H9 (cell line): ENCODE measurements around the gene GAL3ST1. TPM values are rescaled to one million over a fixed set of nuclear protein-coding genes. Genes with fewer than 3 reads are reported as not detected.

Experiments used
- DNase-seq: peaks from one replicate; pipeline ENCODE4 v3.0.0-alpha.2; 2017
- H2AFZ ChIP-seq: one replicate; pipeline ENCODE4 v1.6.1; 2013; ENCODE audit warnings: mild to moderate bottlenecking, low read length, control low read depth, moderate library complexity
- H2AK5ac ChIP-seq: 2 replicates; pipeline ENCODE4 v1.6.1; 2013; ENCODE audit warnings: low read length, control low read depth, mixed read lengths; ENCODE audit not compliant: insufficient read length
- H2BK120ac ChIP-seq: one replicate; pipeline ENCODE4 v1.6.1; 2013; ENCODE audit warnings: low read depth, mild to moderate bottlenecking, low read length, control low read depth, inconsistent platforms; ENCODE audit not compliant: poor library complexity, severe bottlenecking
- H2BK12ac ChIP-seq: 2 replicates; pipeline ENCODE4 v1.6.1; 2013; ENCODE audit warnings: low read length, control low read depth, mixed read lengths, low read depth; ENCODE audit not compliant: insufficient read length
- H2BK15ac ChIP-seq: 2 replicates; pipeline ENCODE4 v1.6.1; 2013; ENCODE audit warnings: low read depth, low read length, control low read depth
- H2BK20ac ChIP-seq: one replicate; pipeline ENCODE4 v1.6.1; 2013; ENCODE audit warnings: low read depth, mild to moderate bottlenecking, low read length, control low read depth, inconsistent platforms; ENCODE audit not compliant: poor library complexity, severe bottlenecking
- H2BK5ac ChIP-seq: 2 replicates; pipeline ENCODE4 v1.6.1; 2013; ENCODE audit warnings: low read length, control low read depth, mixed read lengths; ENCODE audit not compliant: insufficient read length
- H3K14ac ChIP-seq: 2 replicates; pipeline ENCODE4 v1.6.1; 2013; ENCODE audit warnings: low read length, control low read depth; ENCODE audit not compliant: insufficient read depth
- H3K18ac ChIP-seq: 2 replicates; pipeline ENCODE4 v1.6.1; 2013; ENCODE audit warnings: low read depth, mild to moderate bottlenecking, mixed read lengths, low read length, control low read depth; ENCODE audit not compliant: insufficient read length
- H3K23ac ChIP-seq: 2 replicates; pipeline ENCODE4 v1.6.1; 2013; ENCODE audit warnings: low read length, control low read depth, mixed read lengths, low read depth; ENCODE audit not compliant: insufficient read length
- H3K23me2 ChIP-seq: 2 replicates; pipeline ENCODE4 v1.6.1; 2013; ENCODE audit warnings: low read depth, mild to moderate bottlenecking, mixed read lengths, low read length, control low read depth; ENCODE audit not compliant: insufficient read length, poor library complexity, severe bottlenecking
- H3K27ac ChIP-seq: 2 replicates; pipeline ENCODE4 v1.5.1; 2013; ENCODE audit warnings: low read length, control low read depth, mixed read lengths, low read depth; ENCODE audit not compliant: insufficient read length
- H3K27me3 ChIP-seq: 2 replicates; pipeline ENCODE4 v1.6.1; 2013; ENCODE audit warnings: low read length, control low read depth, inconsistent platforms; ENCODE audit not compliant: insufficient read depth
- H3K4ac ChIP-seq: 2 replicates; pipeline ENCODE4 v1.6.1; 2013; ENCODE audit warnings: low read depth, mild to moderate bottlenecking, control low read depth, inconsistent platforms, low read length, moderate library complexity
- H3K4me1 ChIP-seq: 2 replicates; pipeline ENCODE4 v1.6.1; 2013; ENCODE audit warnings: low read length, control low read depth, inconsistent platforms; ENCODE audit not compliant: insufficient read depth
- H3K4me2 ChIP-seq: 2 replicates; pipeline ENCODE4 v1.6.1; 2013; ENCODE audit warnings: low read length, control low read depth, mixed read lengths; ENCODE audit not compliant: insufficient read length, insufficient read depth
- H3K56ac ChIP-seq: 2 replicates; pipeline ENCODE4 v1.6.1; 2013; ENCODE audit warnings: low read depth, mild to moderate bottlenecking, mixed read lengths, low read length, control low read depth; ENCODE audit not compliant: insufficient read length
- H3K79me1 ChIP-seq: 2 replicates; pipeline ENCODE4 v1.6.1; 2013; ENCODE audit warnings: low read depth, mild to moderate bottlenecking, moderate library complexity, low read length, control low read depth, inconsistent platforms; ENCODE audit not compliant: insufficient read depth, poor library complexity, severe bottlenecking
- H3K79me2 ChIP-seq: 2 replicates; pipeline ENCODE4 v1.6.1; 2013; ENCODE audit warnings: low read length, control low read depth, inconsistent platforms; ENCODE audit not compliant: insufficient read depth
- H3K9ac ChIP-seq: 2 replicates; pipeline ENCODE4 v1.6.1; 2013; ENCODE audit warnings: low read length, control low read depth, mixed read lengths; ENCODE audit not compliant: insufficient read length; ENCODE audit errors: extremely low read depth
- H3K9me3 ChIP-seq: one replicate; pipeline ENCODE4 v1.6.1; 2013; ENCODE audit warnings: low read depth, low read length, inconsistent platforms; ENCODE audit not compliant: control insufficient read depth
- H3T11ph ChIP-seq: one replicate; pipeline ENCODE4 v1.6.1; 2013; ENCODE audit warnings: mild to moderate bottlenecking, low read length, control low read depth, inconsistent platforms
- H4K20me1 ChIP-seq: one replicate; pipeline ENCODE4 v1.6.1; 2013; ENCODE audit not compliant: control insufficient read depth, insufficient read length, insufficient read depth
- H4K5ac ChIP-seq: 2 replicates; pipeline ENCODE4 v1.6.1; 2013; ENCODE audit warnings: low read depth, mild to moderate bottlenecking, mixed read lengths, low read length, control low read depth; ENCODE audit not compliant: insufficient read length
- H4K8ac ChIP-seq: replicated peaks from 2 replicates; pipeline ENCODE4 v1.6.1; 2013; ENCODE audit warnings: low read length, control low read depth, mixed read lengths, low read depth; ENCODE audit not compliant: insufficient read length
- H4K91ac ChIP-seq: 2 replicates; pipeline ENCODE4 v1.6.1; 2013; ENCODE audit warnings: low read depth, mild to moderate bottlenecking, moderate library complexity, mixed read lengths, low read length, control low read depth; ENCODE audit not compliant: insufficient read length
- H3K27ac Mint-ChIP-seq, 3 experiments: 2 replicates in 2 of 3; 3 replicates in 1 of 3; pipeline ENCODE4 v1.8.0; 2020 to 2021; ENCODE audit warnings: mixed read lengths in 3 of 3, mild to moderate bottlenecking in 1 of 3, moderate library complexity in 1 of 3
- H3K27me3 Mint-ChIP-seq: 2 replicates; pipeline ENCODE4 v1.8.0; 2021; ENCODE audit warnings: low read depth, mild to moderate bottlenecking, moderate library complexity, mixed read lengths
- H3K36me3 Mint-ChIP-seq, 3 experiments: 2 replicates in 2 of 3; 3 replicates in 1 of 3; pipeline ENCODE4 v1.8.0; 2020 to 2021; ENCODE audit warnings: low read depth in 3 of 3, mixed read lengths in 3 of 3; ENCODE audit not compliant: insufficient read depth in 1 of 3
- H3K4me1 Mint-ChIP-seq, 2 experiments: 2 replicates each; pipeline ENCODE4 v1.8.0; 2020; ENCODE audit warnings: mixed read lengths in 2 of 2
- H3K4me3 Mint-ChIP-seq, 2 experiments: 2 replicates in 1 of 2; 3 replicates in 1 of 2; pipeline ENCODE4 v1.8.0; 2020 to 2021; ENCODE audit warnings: mild to moderate bottlenecking in 2 of 2, mixed read lengths in 2 of 2, moderate library complexity in 1 of 2
- H3K9me3 Mint-ChIP-seq, 2 experiments: 2 replicates in 1 of 2; 3 replicates in 1 of 2; pipeline ENCODE4 v1.8.0; 2020; ENCODE audit warnings: mild to moderate bottlenecking in 2 of 2, mixed read lengths in 2 of 2, moderate library complexity in 1 of 2
- CTCF ChIP-seq: fragments of 200-600 bp; sonication (generic); conservative IDR thresholded peaks from 3 replicates; pipeline ENCODE4 v1.8.0; 2021; ENCODE audit warnings: antibody characterized with exemption, mild to moderate bottlenecking
- WGBS: extraction: QIAGEN DNeasy Blood & Tissue Kit; methylation state at CpG from one replicate; pipeline ENCODE4 v1.1.7; 2013; ENCODE audit warnings: missing lambda C conversion rate, low lambda C conversion rate, mixed read lengths; ENCODE audit not compliant: insufficient read length; ENCODE audit errors: extremely low coverage; 5-methylcytosine and 5-hydroxymethylcytosine counted together
- total RNA-seq: library from RNA; stranded (reverse); gene quantifications from 2 replicates; pipeline ENCODE4 v1.2.1, GENCODE V29; 2021

Gene GAL3ST1
- total RNA-seq, 1 experiment from 2014 or later = 5.1 TPM

DNA sequence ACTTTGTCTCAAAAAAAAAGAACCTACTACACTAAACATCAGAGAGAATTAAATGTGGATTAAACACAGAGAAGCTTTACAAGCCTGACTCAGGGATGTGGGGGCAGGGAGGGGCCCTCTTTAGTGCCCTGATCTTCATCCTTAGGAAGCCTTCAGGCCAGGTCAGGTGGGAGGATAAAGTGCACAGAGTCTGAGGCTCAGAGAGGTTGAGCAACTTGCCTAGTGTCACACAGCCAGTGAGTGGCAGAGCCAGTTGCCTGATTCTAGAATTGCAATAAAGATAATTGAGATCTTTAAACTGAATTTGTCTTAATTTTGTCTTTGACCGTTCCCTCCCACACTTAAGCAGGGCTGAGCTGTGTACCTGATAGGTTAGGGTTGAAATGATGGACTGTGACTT is 35.1 kb downstream of the GAL3ST1 start:
- Histone ChIP-seq H2BK20ac (no peak overlapping the region), H3K27ac (no peak overlapping the region), H3K9ac (no peak overlapping the region), H3K79me1 (no peaks in the 10 kb centered on the region), H3K14ac (no peak overlapping the region), H3K4me2 (no peak overlapping the region), H2AK5ac (no peak overlapping the region), H3K4me1 (no peaks in the 10 kb centered on the region; the same call in 1 of the 2 replicates), H2BK5ac (no peak overlapping the region), H4K91ac (no peak overlapping the region), H2BK12ac (no peak overlapping the region), H3K79me2 (no peaks in the 10 kb centered on the region), H3K23ac (no peak overlapping the region), H2AFZ (no peak overlapping the region), H4K20me1 (no peaks in the 10 kb centered on the region), H4K8ac (no peak overlapping the region), H3T11ph (no peak overlapping the region), H3K18ac (no peak overlapping the region), H2BK15ac (no peak overlapping the region), H3K56ac (no peak overlapping the region), H3K23me2 (no peaks in the 10 kb centered on the region), H4K5ac (no peak overlapping the region), H2BK120ac (no peak overlapping the region), H3K9me3 (no peaks in the 10 kb centered on the region), H3K27me3 (no peaks in the 10 kb centered on the region; the same call in 1 of the 2 replicates), H3K4ac (no peak overlapping the region)
- no peak for DNase-seq
- no peak overlapping the region for H3K27ac Mint-ChIP-seq
- peaks cover 0 to 2% (median 0%) of the 10 kb centered on the region in 3 experiments; a peak in 2 of 7 replicates for H3K36me3 Mint-ChIP-seq
- TF ChIP-seq CTCF = no peak
- no peaks in the 10 kb centered on the region for H3K9me3 Mint-ChIP-seq
- peaks cover 24% of the 10 kb centered on the region for H3K27me3 Mint-ChIP-seq
- peaks cover 15 to 22% of the 10 kb centered on the region in 2 experiments for H3K4me1 Mint-ChIP-seq
- H3K4me3 Mint-ChIP-seq = no peak overlapping the region
- WGBS = no CpG with 5 or more reads among the region's 1 CpG
